HepG2 (cell line): ENCODE results near the gene TLR9. TPM values are rescaled to one million over a fixed set of nuclear protein-coding genes. Genes with fewer than 3 reads are reported as not detected.

Source experiments
- ZBTB40 ChIP-seq, 2 experiments: fragments of 450-650 bp in 1 of 2; sonication (generic) in 1 of 2; formaldehyde crosslinking in 1 of 2; IDR thresholded peaks; 2 replicates each; pipeline versions ENCODE4 v1.6.1 to v1.8.0; 2016 to 2022; ENCODE audit warnings: antibody characterized with exemption in 1 of 2, mild to moderate bottlenecking in 1 of 2, missing genetic modification reagents in 1 of 2
- ZNF746 ChIP-seq: sonication (generic); formaldehyde crosslinking; IDR thresholded peaks from 2 replicates; pipeline ENCODE4 v1.8.0; 2022; ENCODE audit warnings: mild to moderate bottlenecking, missing genetic modification reagents
- polyA plus RNA-seq, 8 experiments: library from polyadenylated mRNA; depleted of rRNA in 3 of 8; stranded (reverse) in 7 of 8; unstranded in 1 of 8; fragments of >200 nt; fragmentation: Illumina TruSeq in 4 of 8; extraction: Trizol in 4 of 8; gene quantifications; 2 replicates each; pipeline versions ENCODE4 v1.2.1 to v1.2.3, GENCODE V29; 2011 to 2016; ENCODE audit warnings: low read depth in 4 of 8, missing spikeins in 1 of 8, mixed read lengths in 1 of 8; ENCODE audit not compliant: insufficient read depth in 1 of 8
- total RNA-seq, 5 experiments: library from RNA; depleted of rRNA; stranded (reverse); fragments of >200 nt; fragmentation: Illumina TruSeq; extraction: Trizol; gene quantifications; 2 replicates each; pipeline ENCODE4 v1.2.3, GENCODE V29; 2016; ENCODE audit warnings: low read depth in 1 of 5

TLR9 gene
- total and polyA plus RNA-seq, 2 of the 13 experiments (the other 11 are each of a cell fraction or from before 2014, with no cell fraction given): not detected

- no peak for TF ChIP-seq ZBTB40 (IDR thresholded peaks at IDR 0.05)
- TF ChIP-seq ZBTB40 (CRISPR knock-in tag; IDR thresholded peaks at IDR 0.05): no peak
- TF ChIP-seq ZNF746 (CRISPR knock-in tag): no peak
- TF ChIP-seq, all 625 proteins: peak for 0
Measured at GRCh38 chr3:52191663-52192062, 33.8 kb downstream of the TLR9 start (continued).
